HepG2 (cell line): ENCODE measurements around the gene SPDYE6. TPM values are rescaled to one million over a fixed set of nuclear protein-coding genes. Genes with fewer than 3 reads are reported as not detected.
"Not testable (repeated sequence)": the region's sequence is repeated elsewhere in the genome, so short reads cannot be mapped to it uniquely, and the experiment has no call there.

Experiments used
- ATAC-seq: fragments of 200-7000 bp; cut with Tn5 transposase; 3 replicates; pipeline ENCODE4 v1.9.1; 2020; ENCODE audit warnings: mild to moderate bottlenecking, moderate library complexity
- BruUV-seq: library from RNA; stranded (reverse); fragments of 400-500 nt; replicated peaks from 2 replicates; lab custom pipeline; 2021; lab: Mats Ljungman, UMichigan
- CTCF ChIA-PET: fragments of 300-600 bp; formaldehyde crosslinking; extraction: SDS; loops from one replicate; lab custom pipeline; 2021; ENCODE audit warnings: low total read pairs, inconsistent platforms, low intra/inter-chr PET ratio; lab: Yijun Ruan, JAX
- POLR2A ChIA-PET: fragments of 350-600 bp; sonication (Branson Sonifier 250); formaldehyde crosslinking; loops from one replicate; lab custom pipeline; 2020; ENCODE audit warnings: antibody characterized with exemption, inconsistent platforms; lab: Yijun Ruan, JAX
- DNase-seq: peaks from one replicate; pipeline ENCODE4 v3.0.0-alpha.2; 2015; ENCODE audit warnings: low spot score
- FAIRE-seq: peaks from 3 replicates; lab custom pipeline; 2011; peaks lifted over from hg19 to GRCh38; lab: Jason Lieb, UNC
- H2AFZ ChIP-seq: one replicate; pipeline ENCODE4 v1.6.1; 2011; ENCODE audit warnings: low read length, inconsistent platforms
- H3K27ac ChIP-seq: fragments of 300-600 bp; 3 replicates; pipeline ENCODE4 v1.8.0; 2011; ENCODE audit warnings: mixed run types, mild to moderate bottlenecking, mixed read lengths, low read length, inconsistent platforms; ENCODE audit not compliant: insufficient read depth; ENCODE audit errors: extremely low read length
- H3K27me3 ChIP-seq, 2 experiments: fragments of 200-600 bp in 1 of 2; 2 replicates in 1 of 2; 3 replicates in 1 of 2; pipeline versions ENCODE4 v1.6.0 to v1.8.0; 2011; ENCODE audit warnings: low read length in 2 of 2, mild to moderate bottlenecking in 2 of 2, moderate library complexity in 2 of 2, inconsistent platforms in 1 of 2; ENCODE audit not compliant: insufficient read depth in 2 of 2, control insufficient read depth in 1 of 2
- H3K36me3 ChIP-seq, 2 experiments: fragments of 200-600 bp in 1 of 2; replicated peaks in 1 of 2; 2 replicates in 1 of 2; 3 replicates in 1 of 2; pipeline versions ENCODE4 v1.5.1 to v1.8.0; 2011; ENCODE audit warnings: low read length in 2 of 2, inconsistent platforms in 1 of 2; ENCODE audit not compliant: insufficient read depth in 2 of 2, control insufficient read depth in 1 of 2
- H3K4me1 ChIP-seq: 2 replicates; pipeline ENCODE4 v1.5.1; 2012; ENCODE audit warnings: low read length, inconsistent platforms; ENCODE audit not compliant: insufficient read depth
- H3K4me2 ChIP-seq: 2 replicates; pipeline ENCODE4 v1.6.0; 2011; ENCODE audit warnings: low read depth, low read length, inconsistent platforms
- H3K4me3 ChIP-seq, 3 experiments: fragments of 200-600 bp in 1 of 3; sonication (generic), shearing (Covaris generic) in 1 of 3; replicated peaks in 1 of 3; 2 replicates each; pipeline ENCODE4 v1.5.1; 2011 to 2016; ENCODE audit warnings: low read length in 3 of 3, inconsistent platforms in 2 of 3, low read depth in 2 of 3, mild to moderate bottlenecking in 2 of 3, control low read depth in 1 of 3, mixed read lengths in 1 of 3; ENCODE audit not compliant: insufficient read depth in 1 of 3
- H3K79me2 ChIP-seq: one replicate; pipeline ENCODE4 v1.6.1; 2011; ENCODE audit warnings: low read length, inconsistent platforms; ENCODE audit not compliant: insufficient read depth
- H3K9ac ChIP-seq: 2 replicates; pipeline ENCODE4 v1.6.0; 2011; ENCODE audit warnings: mild to moderate bottlenecking, low read depth, low read length, inconsistent platforms; ENCODE audit not compliant: insufficient read depth
- H3K9me3 ChIP-seq: 2 replicates; pipeline ENCODE4 v1.5.1; 2012; ENCODE audit warnings: mild to moderate bottlenecking, low read length
- H4K20me1 ChIP-seq: 2 replicates; pipeline ENCODE4 v1.6.0; 2011; ENCODE audit warnings: inconsistent platforms, mild to moderate bottlenecking, low read length, moderate library complexity; ENCODE audit not compliant: insufficient read depth
- DRAP1 ChIP-seq: IDR thresholded peaks from 2 replicates; pipeline ENCODE4 v1.6.1; 2016; ENCODE audit warnings: missing genetic modification reagents, missing compliant biosample characterization
- FOSL2 ChIP-seq: sonication (generic); formaldehyde crosslinking; IDR thresholded peaks from 2 replicates; pipeline ENCODE4 v1.4.0; 2020; ENCODE audit warnings: missing genetic modification reagents
- HIC2 ChIP-seq: sonication (generic); formaldehyde crosslinking; IDR thresholded peaks from 2 replicates; pipeline ENCODE4 v1.9.0; 2022; ENCODE audit warnings: low read depth, missing genetic modification reagents
- NFYB ChIP-seq: sonication (generic); formaldehyde crosslinking; IDR thresholded peaks from 2 replicates; pipeline ENCODE4 v1.4.0; 2020; ENCODE audit warnings: missing genetic modification reagents
- NFYC ChIP-seq: IDR thresholded peaks from 2 replicates; pipeline ENCODE4 v1.6.1; 2016; ENCODE audit warnings: missing genetic modification reagents, missing compliant biosample characterization
- NR2F1 ChIP-seq, 2 experiments: fragments of 450-650 bp in 1 of 2; formaldehyde crosslinking in 1 of 2; IDR thresholded peaks; 2 replicates each; pipeline versions ENCODE4 v1.5.0 to v1.6.1; 2016 to 2020; ENCODE audit warnings: mild to moderate bottlenecking in 1 of 2, missing compliant biosample characterization in 1 of 2, missing genetic modification reagents in 1 of 2, moderate library complexity in 1 of 2
- WGBS: methylation state at CpG from one replicate; pipeline ENCODE4 v1.1.6; 2017; ENCODE audit warnings: low lambda C conversion rate; 5-methylcytosine and 5-hydroxymethylcytosine counted together
- in situ Hi-C: cut with HindIII; loops from 2 replicates; pipeline ENCODE4 v1.10.0; 2017; ENCODE audit warnings: low pct_unique_long_range_greater_than_20kb; ENCODE audit not compliant: extremely low pct_ligation_motif_present
- intact Hi-C: fragments of 100-400 bp; cut with micrococcal nuclease; formaldehyde crosslinking; loops from one replicate; pipeline ENCODE4 v1.10.0; 2022; ENCODE audit not compliant: unreplicated experiment
- polyA plus RNA-seq, 8 experiments: library from polyadenylated mRNA; depleted of rRNA in 3 of 8; stranded (reverse) in 7 of 8; unstranded in 1 of 8; fragments of >200 nt; fragmentation: Illumina TruSeq in 4 of 8; extraction: Trizol in 4 of 8; gene quantifications; 2 replicates each; pipeline versions ENCODE4 v1.2.1 to v1.2.3, GENCODE V29; 2011 to 2016; ENCODE audit warnings: low read depth in 4 of 8, missing spikeins in 1 of 8, mixed read lengths in 1 of 8; ENCODE audit not compliant: insufficient read depth in 1 of 8
- total RNA-seq, 5 experiments: library from RNA; depleted of rRNA; stranded (reverse); fragments of >200 nt; fragmentation: Illumina TruSeq; extraction: Trizol; gene quantifications; 2 replicates each; pipeline ENCODE4 v1.2.3, GENCODE V29; 2016; ENCODE audit warnings: low read depth in 1 of 5

SPDYE6 gene
- total and polyA plus RNA-seq, 2 of the 13 experiments (the other 11 are each of a cell fraction or from before 2014, with no cell fraction given), result 0.07 TPM; not detected in 1

GRCh38 chr7:102340599-102341368 is 15.5 kb downstream of the SPDYE6 start:
- intact Hi-C loops, DNase-seq, H3K4me3 ChIP-seq, FAIRE-seq, H3K27me3 ChIP-seq, BruUV-seq, POLR2A ChIA-PET, H2AFZ ChIP-seq, CTCF ChIA-PET, H4K20me1 ChIP-seq, H3K4me1 ChIP-seq, H3K9me3 ChIP-seq, H3K79me2 ChIP-seq, in situ Hi-C loops, H3K36me3 ChIP-seq, H3K9ac ChIP-seq: not testable (repeated sequence)
- Histone ChIP-seq H3K27ac (peak overlapping the region; percentile 18), H3K4me2 (peak overlapping the region; percentile 55)
- 3% methylated on average over 5 of the region's 7 CpGs for WGBS
- TF ChIP-seq NR2F1 (CRISPR knock-in tag; IDR thresholded peaks at IDR 0.05) (0 out of 4 replicates have a peak, but pooled peaks of 1 of the 2 experiments have one; percentile 25), DRAP1 (CRISPR knock-in tag) (peak; percentile 53; the same call in 1 of the 2 replicates), FOSL2 (CRISPR knock-in tag) (peak; percentile 24; the same call in 1 of the 2 replicates), HIC2 (CRISPR knock-in tag) (peak; percentile 64; the same call in 1 of the 2 replicates), NFYC (CRISPR knock-in tag) (peak; percentile 50), NFYB (peak; percentile 17; the same call in 1 of the 2 replicates)
- TF ChIP-seq, all 625 proteins: peak for 6; not testable (repeated sequence) for 619
- peak; percentile 30; the same call in 1 of the 3 replicates for ATAC-seq

GRCh38 chr7:102337420-102337819 is 18.8 kb downstream of the SPDYE6 start:
- H3K79me2 ChIP-seq, DNase-seq, H2AFZ ChIP-seq, POLR2A ChIA-PET, FAIRE-seq, H4K20me1 ChIP-seq, H3K9ac ChIP-seq, CTCF ChIA-PET, H3K4me3 ChIP-seq, H3K27ac ChIP-seq, intact Hi-C loops, in situ Hi-C loops, H3K27me3 ChIP-seq, H3K9me3 ChIP-seq, H3K4me1 ChIP-seq, H3K36me3 ChIP-seq, ATAC-seq, H3K4me2 ChIP-seq, BruUV-seq: not testable (repeated sequence)
- WGBS, result 29% methylated on average over 4 of the region's 4 CpGs

- H3K36me3 ChIP-seq, H3K79me2 ChIP-seq, BruUV-seq, in situ Hi-C loops, H3K4me3 ChIP-seq, H3K27me3 ChIP-seq, H3K27ac ChIP-seq, H3K4me2 ChIP-seq, H3K4me1 ChIP-seq, POLR2A ChIA-PET, ATAC-seq, H3K9ac ChIP-seq, H4K20me1 ChIP-seq, CTCF ChIA-PET, DNase-seq, intact Hi-C loops, H2AFZ ChIP-seq, H3K9me3 ChIP-seq, FAIRE-seq: not testable (repeated sequence)
- 11% methylated on average over 8 of the region's 8 CpGs for WGBS
Observed at GRCh38 chr7:102337002-102337401, 19.2 kb downstream of the SPDYE6 start.
